ENCODE results near the gene FAM229B.

FAM229B gene

GRCh38 chr6:112130878-112131277, 43.5 kb downstream of the FAM229B start:
- DNase-seq (ENCODE audit: extremely low spot score, insufficient read length, low read depth) = no peak
- no peak for FAIRE-seq

DNA sequence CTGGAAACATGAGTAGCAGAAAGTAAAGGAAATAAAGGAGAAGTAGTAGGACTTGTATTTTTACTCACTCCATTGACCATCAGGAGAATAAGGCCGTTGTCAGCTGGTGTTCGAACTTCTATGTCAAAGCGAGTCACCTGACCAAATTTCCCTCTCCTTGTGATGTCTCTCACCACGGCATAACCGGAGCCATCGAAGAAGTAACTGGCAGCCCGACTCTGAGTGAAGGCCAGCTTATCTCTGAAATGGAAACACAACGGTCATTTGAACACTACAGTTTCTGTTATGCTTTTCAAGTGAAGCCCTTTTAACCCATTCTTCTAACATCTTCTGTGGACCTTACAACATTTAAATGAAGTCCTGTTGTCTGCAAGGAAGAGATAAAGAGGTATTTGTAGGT, 51.7 kb downstream of the FAM229B start:
- DNase-seq (ENCODE audit: extremely low spot score, insufficient read length, low read depth) (no peak), FAIRE-seq (no peak)

- DNase-seq (ENCODE audit: extremely low spot score, insufficient read length, low read depth) (no peak), FAIRE-seq (no peak)
Measured at GRCh38 chr6:112141707-112142106, 54.3 kb downstream of the FAM229B start.

DNA sequence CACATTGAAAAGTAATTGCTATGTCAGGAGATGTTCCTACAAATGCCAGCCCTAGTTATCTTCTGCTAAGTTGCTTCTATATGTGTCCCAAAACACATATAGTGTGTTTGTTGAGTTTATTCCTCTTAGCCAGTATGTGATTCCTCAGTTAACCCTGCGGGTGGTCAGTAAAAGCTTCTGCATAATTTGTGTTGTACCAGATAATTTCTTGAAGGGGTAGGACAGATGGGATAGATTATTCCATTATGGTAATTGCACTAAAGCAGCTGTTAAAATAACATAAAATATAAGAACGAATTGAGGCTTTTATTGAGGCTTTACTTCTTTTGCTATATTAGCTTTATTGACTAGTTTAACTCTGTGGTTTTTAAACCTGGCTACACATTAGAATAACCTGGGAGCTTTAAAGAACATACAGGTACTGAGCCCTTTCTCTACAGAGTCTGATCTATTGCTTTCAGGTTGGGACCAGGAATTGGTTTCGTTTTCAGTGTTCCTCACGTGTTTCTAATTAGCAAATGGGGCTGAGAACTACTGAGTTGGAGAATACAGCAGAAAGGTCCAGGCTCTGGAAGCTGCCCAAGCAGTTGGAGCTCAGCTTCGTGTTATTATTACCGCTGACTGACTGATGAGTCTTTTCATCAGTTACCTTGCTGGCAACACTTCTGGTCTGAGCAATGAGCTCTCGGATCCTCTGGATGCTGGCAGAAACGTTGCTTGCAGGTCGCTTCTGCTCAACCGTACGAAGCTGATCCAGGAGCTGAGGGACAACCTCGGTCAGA, 56.9 kb downstream of the FAM229B start:
- DNase-seq (ENCODE audit: extremely low spot score, insufficient read length, low read depth) (no peak), FAIRE-seq (no peak)

DNA sequence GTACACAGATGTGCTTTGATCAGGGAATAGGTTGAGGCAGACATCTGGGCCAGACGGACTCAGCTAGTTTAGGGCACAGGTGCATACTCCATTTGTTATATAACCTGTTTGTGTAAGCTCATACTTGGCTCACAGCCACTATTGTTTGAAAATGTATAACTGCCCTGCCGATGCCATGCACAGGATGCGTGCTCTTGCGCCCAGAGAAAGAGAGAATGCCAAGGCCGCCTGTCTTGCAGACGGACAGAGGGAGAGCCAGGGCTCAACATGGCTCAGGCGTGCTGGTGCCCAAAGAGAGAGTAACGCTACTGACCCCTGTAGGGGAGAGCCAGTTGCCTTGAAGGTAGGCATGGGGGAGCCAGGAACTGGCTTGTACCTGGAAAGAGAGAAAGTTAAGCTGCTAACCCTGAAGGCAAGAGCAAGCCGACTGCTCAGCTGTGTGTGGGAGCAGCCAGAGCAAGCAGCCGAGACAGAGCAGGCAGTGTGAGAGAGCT, 57.7 kb downstream of the FAM229B start:
- DNase-seq (ENCODE audit: extremely low spot score, insufficient read length, low read depth) = no peak
- no peak for FAIRE-seq

DNA sequence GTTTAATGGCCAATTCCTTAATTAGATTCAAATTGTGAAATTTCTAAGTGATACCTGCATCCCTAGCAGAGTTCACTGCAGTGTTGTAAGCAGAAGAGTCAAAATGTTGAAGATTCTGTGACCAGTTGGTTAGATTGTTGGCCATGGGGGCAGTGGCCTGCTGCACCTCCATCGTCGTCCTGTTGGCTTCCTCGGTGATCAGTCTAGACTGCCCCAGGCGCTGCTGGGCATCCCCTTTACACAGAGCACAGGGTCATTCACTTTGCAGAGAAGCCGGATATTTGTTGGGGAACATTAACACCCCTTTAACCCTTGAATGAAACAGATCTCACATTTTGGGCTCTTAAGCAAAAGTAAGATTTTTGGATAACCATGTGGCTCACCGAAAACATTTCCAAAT, 60.7 kb downstream of the FAM229B start:
- FAIRE-seq (no peak), DNase-seq (ENCODE audit: extremely low spot score, insufficient read length, low read depth) (no peak)

- FAIRE-seq (no peak), DNase-seq (ENCODE audit: extremely low spot score, insufficient read length, low read depth) (no peak)
Measured at GRCh38 chr6:112149236-112149635, 61.8 kb downstream of the FAM229B start.

DNA sequence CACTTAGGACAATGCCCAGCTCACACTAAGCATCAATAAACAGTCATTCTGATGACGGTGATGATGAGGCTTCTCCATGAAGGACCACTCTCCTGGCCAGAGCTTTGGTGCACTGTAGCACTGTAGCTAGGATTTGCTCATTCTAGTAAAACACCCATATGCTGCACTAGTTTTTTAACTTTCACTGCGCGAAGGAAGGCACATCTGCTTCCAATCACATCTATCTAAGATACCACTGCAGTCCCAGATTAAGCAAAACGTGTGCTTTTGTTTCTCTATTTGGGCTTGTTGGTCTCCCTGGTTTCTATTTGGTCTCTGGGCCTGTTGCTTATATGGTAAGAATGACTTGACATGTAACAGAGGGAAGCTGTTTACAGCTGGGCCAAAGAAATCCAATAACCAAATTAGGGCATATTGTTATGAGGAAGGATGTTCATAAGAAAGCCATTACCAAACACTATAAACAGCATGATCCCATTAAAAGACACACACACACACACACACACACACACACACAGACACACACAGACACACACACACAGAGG, 62.4 kb downstream of the FAM229B start:
- DNase-seq (ENCODE audit: extremely low spot score, insufficient read length, low read depth) = no peak

DNA sequence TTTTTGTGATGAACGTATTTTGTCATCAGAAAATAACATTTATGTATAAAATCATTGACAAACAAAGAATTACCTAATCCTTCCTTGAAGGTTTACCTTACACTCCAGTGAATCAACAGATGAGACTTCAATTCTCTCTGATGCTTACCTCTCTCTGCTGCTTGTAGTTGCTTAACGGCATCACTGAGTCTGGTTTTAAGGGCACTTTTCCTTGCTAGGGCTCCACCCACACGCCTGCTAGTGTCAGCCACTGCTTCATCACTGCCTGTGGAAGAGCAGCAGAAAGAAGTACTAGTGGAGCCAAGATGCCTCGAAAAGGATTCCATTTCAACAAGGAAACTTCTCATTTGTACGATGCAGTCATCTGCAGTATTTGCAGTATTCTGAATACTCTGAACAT, 63.0 kb downstream of the FAM229B start:
- no peak for FAIRE-seq
- no peak for DNase-seq (ENCODE audit: extremely low spot score, insufficient read length, low read depth)

More for the DNA sequence above, 62.4 kb downstream of the FAM229B start:
- FAIRE-seq = no peak

Measured in GM18507 (cell line).